Spleen (tissue), 11 donors: ENCODE measurements around the gene SLC12A9. TPM values are rescaled to one million over a fixed set of nuclear protein-coding genes. Genes with fewer than 3 reads are reported as not detected.
"Not testable (repeated sequence)": the region's sequence is repeated elsewhere in the genome, so short reads cannot be mapped to it uniquely, and the experiment has no call there.

ENCODE experiments used
- DNase-seq: peaks from one replicate; pipeline ENCODE4 v3.0.0-alpha.2; 2020
- H3K27ac ChIP-seq, 8 donors: fragments of 200-600 bp; sonication (generic) in 7 of 8; 1 replicate in 4 of 8; 2 replicates in 4 of 8; pipeline versions ENCODE4 v1.5.0 to v1.8.0; 2016 to 2021; ENCODE audit warnings: inconsistent platforms in 4 of 8, mild to moderate bottlenecking in 4 of 8, moderate library complexity in 1 of 8
- H3K27me3 ChIP-seq, 7 donors: fragments of 200-600 bp; sonication (generic) in 6 of 7; replicated peaks in 1 of 7; 1 replicate in 4 of 7; 2 replicates in 3 of 7; pipeline versions ENCODE4 v1.5.0 to v1.8.0; 2016 to 2021; ENCODE audit warnings: inconsistent platforms in 3 of 7, mild to moderate bottlenecking in 1 of 7
- H3K36me3 ChIP-seq, 6 donors: fragments of 200-600 bp; sonication (generic) in 5 of 6; 1 replicate in 4 of 6; 2 replicates in 2 of 6; pipeline versions ENCODE4 v1.5.0 to v1.8.0; 2016 to 2021; ENCODE audit warnings: inconsistent platforms in 2 of 6
- H3K4me1 ChIP-seq, 6 donors: fragments of 200-600 bp; sonication (generic) in 5 of 6; 1 replicate in 3 of 6; 2 replicates in 3 of 6; pipeline versions ENCODE4 v1.5.0 to v1.8.0; 2016 to 2021; ENCODE audit warnings: inconsistent platforms in 3 of 6
- H3K4me3 ChIP-seq, 8 donors: fragments of 200-600 bp; sonication (generic) in 7 of 8; 1 replicate in 4 of 8; 2 replicates in 4 of 8; pipeline versions ENCODE4 v1.5.0 to v1.8.0; 2016 to 2021; ENCODE audit warnings: inconsistent platforms in 4 of 8, mild to moderate bottlenecking in 4 of 8, moderate library complexity in 2 of 8
- H3K9me3 ChIP-seq, 8 donors: fragments of 200-600 bp; sonication (generic) in 7 of 8; 1 replicate in 4 of 8; 2 replicates in 4 of 8; pipeline versions ENCODE4 v1.5.0 to v1.8.0; 2016 to 2021; ENCODE audit warnings: inconsistent platforms in 4 of 8
- POLR2A ChIP-seq, 3 donors: fragments of 450-650 bp; IDR thresholded peaks; one replicate each; pipeline ENCODE4 v1.5.1; 2017; ENCODE audit warnings: antibody characterized with exemption in 3 of 3, mild to moderate bottlenecking in 1 of 3
- POLR2AphosphoS5 ChIP-seq, 3 donors: sonication (generic); formaldehyde crosslinking; IDR thresholded peaks; one replicate each; pipeline ENCODE4 v1.5.1; 2017; ENCODE audit warnings: antibody characterized with exemption in 3 of 3
- WGBS, 5 donors: extraction: QIAGEN DNeasy Blood & Tissue Kit in 3 of 5; methylation state at CpG; one replicate each; pipeline versions ENCODE4 v1.1.5 to v1.1.7; 2013 to 2018; 5-methylcytosine and 5-hydroxymethylcytosine counted together
- intact Hi-C: fragments of 100-400 bp; cut with DNase I; formaldehyde crosslinking; loops from one replicate; pipeline ENCODE4 v1.15.0; 2023; ENCODE audit warnings: low total_unique reads
- polyA plus RNA-seq, 3 donors: library from polyadenylated mRNA; stranded (reverse); fragments of 200-250 nt; gene quantifications; one replicate each; pipeline ENCODE4 v1.2.1, GENCODE V29; 2013
- total RNA-seq, 7 donors: library from RNA; depleted of rRNA in 3 of 7; stranded (reverse); fragments of >200 nt in 3 of 7; fragmentation: NEBNext Ultra II Directional in 4 of 7; extraction: Animal tissue kit (Norgen Biotek cat#: 25700) in 4 of 7; gene quantifications; one replicate each; pipeline versions ENCODE4 v1.1.0 to v1.2.1, GENCODE V29; 2016 to 2021
- TF ChIP-seq, protein P1 (sequence below), 11 experiments: fragments of 200-600 bp in 7 of 11; fragments of 450-650 bp in 4 of 11; sonication (generic) in 4 of 11; IDR thresholded peaks in 8 of 11; conservative IDR thresholded peaks in 3 of 11; 1 replicate in 7 of 11; 2 replicates in 4 of 11; pipeline versions ENCODE4 v1.4.0 to v1.8.0; 2016 to 2021; ENCODE audit warnings: antibody characterized with exemption in 11 of 11, inconsistent platforms in 4 of 11, mild to moderate bottlenecking in 1 of 11
- donor health status: healthy with polysubstance abuse.
- donor health status: DM: no; HTN: no; CAD: no; lungs with moderate emphysema.
- donor health status: DM: no; HTN: no; CAD: no.
- donor health status: Bipolar disorder and iron deficiency.
- donor health status: healthy.
- donor health status: DM: no; HTN: no; CAD: no.
- donor health status: DM: yes; HTN: yes; CAD: no.

SLC12A9 gene
- total and polyA plus RNA-seq, 10 donors: 17.0 to 109 (median 51.3) TPM

DNA sequence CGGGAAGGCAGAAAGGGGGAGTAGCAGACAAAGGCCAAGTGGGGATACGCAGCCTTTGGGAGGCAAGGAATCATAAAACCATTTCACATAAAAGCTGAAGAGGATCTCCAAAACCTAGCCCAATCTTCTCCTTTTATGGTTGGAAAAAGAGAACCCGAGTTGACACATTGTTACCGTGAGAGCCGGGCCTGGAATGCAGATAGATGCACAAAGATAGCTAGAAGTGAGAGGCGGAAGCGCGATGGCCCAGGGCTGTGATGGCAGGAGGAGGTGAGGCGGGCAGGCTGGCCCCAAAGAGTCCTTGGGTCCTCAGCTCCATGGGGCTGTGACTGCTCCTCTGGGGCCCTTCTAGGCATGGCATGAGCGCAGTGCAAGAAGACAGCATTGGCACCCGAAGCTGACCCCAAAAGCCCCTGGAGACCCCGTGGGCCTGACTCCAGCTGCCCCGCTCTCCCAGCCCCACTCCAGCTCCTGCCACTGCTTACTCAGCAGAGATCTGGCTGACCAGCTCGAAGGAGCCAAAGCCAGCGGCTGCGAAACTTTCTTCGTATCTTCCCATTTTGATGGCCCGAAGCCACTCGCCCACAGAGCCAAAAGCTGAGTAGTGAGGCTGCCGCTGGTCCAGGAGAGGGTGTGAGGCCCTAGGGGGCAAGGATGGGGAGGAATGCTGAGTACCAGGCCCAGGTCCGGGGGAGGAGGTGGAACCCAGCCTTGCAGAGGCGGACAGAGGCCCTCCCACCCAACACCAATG, 47.7 kb upstream of the SLC12A9 start:
- peaks cover 18 to 84% (median 47%) of the 10 kb centered on the region in 6 donors for H3K4me1 ChIP-seq
- peaks cover 0 to 61% (median 24%) of the 10 kb centered on the region in 6 donors for H3K36me3 ChIP-seq
- TF ChIP-seq, protein P1, sequence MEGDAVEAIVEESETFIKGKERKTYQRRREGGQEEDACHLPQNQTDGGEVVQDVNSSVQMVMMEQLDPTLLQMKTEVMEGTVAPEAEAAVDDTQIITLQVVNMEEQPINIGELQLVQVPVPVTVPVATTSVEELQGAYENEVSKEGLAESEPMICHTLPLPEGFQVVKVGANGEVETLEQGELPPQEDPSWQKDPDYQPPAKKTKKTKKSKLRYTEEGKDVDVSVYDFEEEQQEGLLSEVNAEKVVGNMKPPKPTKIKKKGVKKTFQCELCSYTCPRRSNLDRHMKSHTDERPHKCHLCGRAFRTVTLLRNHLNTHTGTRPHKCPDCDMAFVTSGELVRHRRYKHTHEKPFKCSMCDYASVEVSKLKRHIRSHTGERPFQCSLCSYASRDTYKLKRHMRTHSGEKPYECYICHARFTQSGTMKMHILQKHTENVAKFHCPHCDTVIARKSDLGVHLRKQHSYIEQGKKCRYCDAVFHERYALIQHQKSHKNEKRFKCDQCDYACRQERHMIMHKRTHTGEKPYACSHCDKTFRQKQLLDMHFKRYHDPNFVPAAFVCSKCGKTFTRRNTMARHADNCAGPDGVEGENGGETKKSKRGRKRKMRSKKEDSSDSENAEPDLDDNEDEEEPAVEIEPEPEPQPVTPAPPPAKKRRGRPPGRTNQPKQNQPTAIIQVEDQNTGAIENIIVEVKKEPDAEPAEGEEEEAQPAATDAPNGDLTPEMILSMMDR (IDR thresholded peaks at IDR 0.05 in 8 of 11, conservative IDR thresholded peaks at IDR 0.05 in 3 of 11): no peak
- peak in 2 of 3 donors; percentile 17 to 36 for TF ChIP-seq POLR2AphosphoS5 (IDR thresholded peaks at IDR 0.05)
- no peak for TF ChIP-seq POLR2A (IDR thresholded peaks at IDR 0.05)
- intact Hi-C loops: no loop called here
- peak overlapping the region in 2 of 8 donors; percentile 40 to 70 for H3K27ac ChIP-seq
- WGBS, 5 donors: 92 to 97% (median 92%) methylated on average over 19 to 22 of the region's 22 CpGs
- DNase-seq: no peak
- no peak overlapping the region for H3K4me3 ChIP-seq
- H3K27me3 ChIP-seq: peaks cover 0 to 5% (median 0%) of the 10 kb centered on the region in 7 donors
- H3K9me3 ChIP-seq: no peaks in the 10 kb centered on the region

DNA sequence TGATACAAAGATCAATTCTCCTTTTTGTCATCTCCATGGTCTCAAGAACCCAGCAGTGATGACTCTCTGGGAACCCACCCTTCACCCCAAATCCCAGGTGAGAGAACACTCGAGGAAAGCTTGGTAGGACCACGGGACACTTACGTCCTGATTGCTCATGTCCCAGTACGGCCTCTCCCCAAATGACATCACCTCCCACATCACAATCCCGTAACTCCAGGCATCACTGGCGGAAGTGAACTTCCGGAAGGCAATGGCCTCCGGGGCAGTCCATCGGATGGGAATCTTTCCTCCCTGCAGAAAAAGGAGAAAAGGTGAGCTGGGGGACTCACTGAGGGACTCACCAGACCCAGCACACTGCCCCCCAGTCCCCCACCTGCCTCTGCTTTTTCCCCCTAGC, 46.2 kb upstream of the SLC12A9 start:
- Histone ChIP-seq H3K9me3 (no peaks in the 10 kb centered on the region), H3K4me1 (peaks cover 18 to 71% (median 41%) of the 10 kb centered on the region in 6 donors), H3K27me3 (no peaks in the 10 kb centered on the region), H3K4me3 (no peak overlapping the region), H3K27ac (peak overlapping the region in 2 of 8 donors; percentile 31 to 40), H3K36me3 (peaks cover 0 to 76% (median 29%) of the 10 kb centered on the region in 6 donors)
- TF ChIP-seq POLR2AphosphoS5 (IDR thresholded peaks at IDR 0.05): peak in 1 of 3 donors; percentile 45
- TF ChIP-seq, protein P1 (IDR thresholded peaks at IDR 0.05 in 8 of 11, conservative IDR thresholded peaks at IDR 0.05 in 3 of 11): no peak
- intact Hi-C loops: no loop called here
- no peak for DNase-seq
- 74 to 89% (median 85%) methylated on average over 9 of the region's 9 CpGs for WGBS, 5 donors

DNA sequence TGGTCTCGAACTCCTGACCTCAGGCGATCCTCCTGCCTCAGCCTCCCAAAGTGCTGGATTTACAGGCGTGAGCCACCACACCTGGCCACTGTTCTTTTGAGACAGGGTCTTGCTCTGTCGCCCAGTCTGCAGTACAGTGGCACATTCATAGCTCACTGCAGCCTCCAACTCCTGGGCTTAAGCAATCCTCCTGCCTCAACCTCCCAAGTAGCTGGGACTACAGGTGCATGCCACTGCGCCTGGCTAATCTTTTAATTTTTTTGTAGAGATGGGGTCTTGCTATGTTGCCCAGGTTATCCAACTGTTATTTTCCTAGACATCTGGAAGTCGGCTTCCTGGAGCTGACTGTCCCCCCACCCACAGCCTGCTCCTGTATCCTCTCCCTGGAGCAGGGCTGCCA, 45.6 kb upstream of the SLC12A9 start:
- H3K27ac ChIP-seq, H3K4me3 ChIP-seq, H3K9me3 ChIP-seq, DNase-seq, H3K27me3 ChIP-seq, intact Hi-C loops: not testable (repeated sequence)
- Histone ChIP-seq H3K4me1 (peaks cover 17 to 65% (median 37%) of the 10 kb centered on the region in 6 donors), H3K36me3 (peaks cover 0 to 82% (median 29%) of the 10 kb centered on the region in 6 donors)
- 92 to 97% (median 96%) methylated on average over 6 of the region's 6 CpGs for WGBS, 5 donors

DNA sequence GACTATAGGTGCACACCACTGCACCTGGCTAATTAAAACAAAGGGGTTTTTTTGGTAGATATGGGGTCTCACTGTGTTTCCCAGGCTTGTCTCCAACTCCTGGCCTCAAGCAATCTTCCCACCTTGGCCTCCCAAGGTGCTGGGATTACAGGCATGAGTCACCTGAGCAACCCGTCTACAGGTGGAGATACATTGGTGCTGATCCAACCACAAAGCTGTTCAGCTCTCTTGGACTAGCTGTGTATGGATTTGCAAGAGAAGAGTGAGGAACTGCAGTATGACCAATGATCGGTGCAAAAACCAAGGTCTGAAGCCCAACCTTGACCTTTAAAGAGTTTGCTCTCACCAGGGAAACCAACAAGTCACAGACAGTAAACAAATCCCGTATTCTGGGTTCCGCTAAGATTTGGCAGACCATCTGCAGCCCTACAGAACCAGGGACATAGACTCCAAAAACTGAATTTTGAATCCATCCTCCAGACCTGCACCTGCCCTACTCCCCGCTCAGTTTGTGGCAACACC, 44.1 kb upstream of the SLC12A9 start:
- no peaks in the 10 kb centered on the region for H3K9me3 ChIP-seq
- DNase-seq: no peak
- peaks cover 6 to 49% (median 22%) of the 10 kb centered on the region in 6 donors for H3K4me1 ChIP-seq
- intact Hi-C loops: no loop called here
- peaks cover 0 to 97% (median 38%) of the 10 kb centered on the region in 6 donors for H3K36me3 ChIP-seq
- whole genome bisulfite sequencing, 5 donors: 77 to 84% (median 83%) methylated on average over 5 of the region's 5 CpGs
- H3K27ac ChIP-seq: no peak overlapping the region
- H3K27me3 ChIP-seq: no peaks in the 10 kb centered on the region
- TF ChIP-seq POLR2A (IDR thresholded peaks at IDR 0.05) (no peak), POLR2AphosphoS5 (IDR thresholded peaks at IDR 0.05) (no peak)
- TF ChIP-seq, protein P1 (IDR thresholded peaks at IDR 0.05 in 8 of 11, conservative IDR thresholded peaks at IDR 0.05 in 3 of 11): no peak
- no peak overlapping the region for H3K4me3 ChIP-seq
